HepG2 (cell line): ENCODE results near the gene DHX16. TPM values are rescaled to one million over a fixed set of nuclear protein-coding genes. Genes with fewer than 3 reads are reported as not detected.
A peak's percentile ranks its signal among the peaks of the same experiment; 100 is the strongest.

Source experiments
- KLF16 ChIP-seq, 2 experiments: sonication (generic) in 1 of 2; formaldehyde crosslinking in 1 of 2; IDR thresholded peaks; 2 replicates each; pipeline versions ENCODE4 v1.6.1 to v1.8.0; 2016 to 2023; ENCODE audit warnings: missing genetic modification reagents in 2 of 2, missing compliant biosample characterization in 1 of 2
- SAFB2 ChIP-seq: sonication (generic); formaldehyde crosslinking; IDR thresholded peaks from 2 replicates; pipeline ENCODE4 v1.5.1; 2020; ENCODE audit warnings: missing genetic modification reagents, low read depth, mild to moderate bottlenecking, borderline replicate concordance
- XRCC5 ChIP-seq: fragments of 200-400 bp; formaldehyde crosslinking; optimal IDR thresholded peaks from 2 replicates; pipeline ENCODE3; 2017; ENCODE audit warnings: mild to moderate bottlenecking, low read length
- YEATS4 ChIP-seq: sonication (generic); formaldehyde crosslinking; IDR thresholded peaks from 2 replicates; pipeline ENCODE4 v1.4.0; 2020; ENCODE audit warnings: missing genetic modification reagents, borderline replicate concordance
- ZNF234 ChIP-seq: sonication (generic); formaldehyde crosslinking; conservative IDR thresholded peaks from 2 replicates; pipeline ENCODE4 v1.5.1; 2020; ENCODE audit warnings: mild to moderate bottlenecking, missing genetic modification reagents
- ZNF556 ChIP-seq: sonication (generic); formaldehyde crosslinking; IDR thresholded peaks from 2 replicates; pipeline ENCODE4 v1.4.0; 2020; ENCODE audit warnings: mild to moderate bottlenecking, missing genetic modification reagents, borderline replicate concordance
- polyA plus RNA-seq, 8 experiments: library from polyadenylated mRNA; depleted of rRNA in 3 of 8; stranded (reverse) in 7 of 8; unstranded in 1 of 8; fragments of >200 nt; fragmentation: Illumina TruSeq in 4 of 8; extraction: Trizol in 4 of 8; gene quantifications; 2 replicates each; pipeline versions ENCODE4 v1.2.1 to v1.2.3, GENCODE V29; 2011 to 2016; ENCODE audit warnings: low read depth in 4 of 8, missing spikeins in 1 of 8, mixed read lengths in 1 of 8; ENCODE audit not compliant: insufficient read depth in 1 of 8
- total RNA-seq, 5 experiments: library from RNA; depleted of rRNA; stranded (reverse); fragments of >200 nt; fragmentation: Illumina TruSeq; extraction: Trizol; gene quantifications; 2 replicates each; pipeline ENCODE4 v1.2.3, GENCODE V29; 2016; ENCODE audit warnings: low read depth in 1 of 5
- TF ChIP-seq, protein P1 (sequence below): sonication (generic); formaldehyde crosslinking; IDR thresholded peaks from 2 replicates; pipeline ENCODE4 v1.4.0; 2020; ENCODE audit warnings: missing genetic modification reagents, borderline replicate concordance
- TF ChIP-seq, protein P2 (sequence below): sonication (generic); formaldehyde crosslinking; IDR thresholded peaks from 2 replicates; pipeline ENCODE4 v1.4.0; 2020; ENCODE audit warnings: missing genetic modification reagents, borderline replicate concordance
- TF ChIP-seq, protein P3 (sequence below): sonication (generic); formaldehyde crosslinking; IDR thresholded peaks from 2 replicates; pipeline ENCODE4 v1.5.1; 2020; ENCODE audit warnings: missing genetic modification reagents, mild to moderate bottlenecking, borderline replicate concordance

Gene DHX16
- total and polyA plus RNA-seq, 2 of the 13 experiments (the other 11 are each of a cell fraction or from before 2014, with no cell fraction given): 57.0 to 58.5 TPM

DNA sequence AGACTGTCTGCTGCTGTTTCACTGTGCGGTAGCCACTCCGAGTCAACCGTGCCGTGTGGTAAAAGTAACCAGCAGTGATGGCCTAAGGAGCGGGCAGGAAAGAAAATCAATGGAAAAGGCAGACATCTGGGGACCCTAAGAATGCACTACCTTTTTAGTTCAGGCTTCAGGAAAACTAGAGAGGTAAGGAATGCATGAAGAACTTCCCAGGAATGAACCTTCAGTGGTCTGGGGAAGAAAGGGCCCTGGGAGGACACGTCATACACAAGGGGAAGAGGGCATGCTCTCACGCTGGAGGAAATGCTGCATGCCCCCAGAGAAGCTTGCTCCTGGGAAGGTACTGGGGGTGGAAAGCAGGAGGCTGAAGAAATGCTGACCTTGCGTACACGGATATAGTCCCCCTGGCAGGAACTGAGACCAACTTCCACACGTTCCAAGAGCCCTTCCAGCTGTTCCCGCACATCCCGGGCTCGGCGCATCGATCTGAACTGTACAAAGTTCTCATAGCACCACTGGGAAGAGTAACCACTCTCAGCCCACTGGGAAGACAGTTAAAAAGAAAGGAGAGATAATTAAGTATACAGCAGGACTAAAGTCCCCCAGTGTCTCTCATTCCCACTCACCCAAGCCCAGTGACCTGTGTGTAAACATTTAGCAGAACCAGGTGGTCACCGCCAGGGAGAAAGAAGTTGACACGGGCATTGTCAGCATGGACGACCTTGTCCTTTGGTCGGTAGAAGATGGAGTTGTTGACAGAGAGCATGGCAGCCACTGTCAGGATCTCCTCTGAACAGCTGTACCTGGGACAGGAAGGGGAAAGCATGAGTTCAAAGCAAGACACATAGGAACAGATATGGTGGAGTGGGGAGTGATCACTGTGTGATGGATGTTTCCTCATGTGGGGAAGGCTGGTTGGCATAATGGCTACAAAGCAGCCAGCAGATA, 17.7 kb downstream of the DHX16 start (continued):
- TF ChIP-seq, protein P1, sequence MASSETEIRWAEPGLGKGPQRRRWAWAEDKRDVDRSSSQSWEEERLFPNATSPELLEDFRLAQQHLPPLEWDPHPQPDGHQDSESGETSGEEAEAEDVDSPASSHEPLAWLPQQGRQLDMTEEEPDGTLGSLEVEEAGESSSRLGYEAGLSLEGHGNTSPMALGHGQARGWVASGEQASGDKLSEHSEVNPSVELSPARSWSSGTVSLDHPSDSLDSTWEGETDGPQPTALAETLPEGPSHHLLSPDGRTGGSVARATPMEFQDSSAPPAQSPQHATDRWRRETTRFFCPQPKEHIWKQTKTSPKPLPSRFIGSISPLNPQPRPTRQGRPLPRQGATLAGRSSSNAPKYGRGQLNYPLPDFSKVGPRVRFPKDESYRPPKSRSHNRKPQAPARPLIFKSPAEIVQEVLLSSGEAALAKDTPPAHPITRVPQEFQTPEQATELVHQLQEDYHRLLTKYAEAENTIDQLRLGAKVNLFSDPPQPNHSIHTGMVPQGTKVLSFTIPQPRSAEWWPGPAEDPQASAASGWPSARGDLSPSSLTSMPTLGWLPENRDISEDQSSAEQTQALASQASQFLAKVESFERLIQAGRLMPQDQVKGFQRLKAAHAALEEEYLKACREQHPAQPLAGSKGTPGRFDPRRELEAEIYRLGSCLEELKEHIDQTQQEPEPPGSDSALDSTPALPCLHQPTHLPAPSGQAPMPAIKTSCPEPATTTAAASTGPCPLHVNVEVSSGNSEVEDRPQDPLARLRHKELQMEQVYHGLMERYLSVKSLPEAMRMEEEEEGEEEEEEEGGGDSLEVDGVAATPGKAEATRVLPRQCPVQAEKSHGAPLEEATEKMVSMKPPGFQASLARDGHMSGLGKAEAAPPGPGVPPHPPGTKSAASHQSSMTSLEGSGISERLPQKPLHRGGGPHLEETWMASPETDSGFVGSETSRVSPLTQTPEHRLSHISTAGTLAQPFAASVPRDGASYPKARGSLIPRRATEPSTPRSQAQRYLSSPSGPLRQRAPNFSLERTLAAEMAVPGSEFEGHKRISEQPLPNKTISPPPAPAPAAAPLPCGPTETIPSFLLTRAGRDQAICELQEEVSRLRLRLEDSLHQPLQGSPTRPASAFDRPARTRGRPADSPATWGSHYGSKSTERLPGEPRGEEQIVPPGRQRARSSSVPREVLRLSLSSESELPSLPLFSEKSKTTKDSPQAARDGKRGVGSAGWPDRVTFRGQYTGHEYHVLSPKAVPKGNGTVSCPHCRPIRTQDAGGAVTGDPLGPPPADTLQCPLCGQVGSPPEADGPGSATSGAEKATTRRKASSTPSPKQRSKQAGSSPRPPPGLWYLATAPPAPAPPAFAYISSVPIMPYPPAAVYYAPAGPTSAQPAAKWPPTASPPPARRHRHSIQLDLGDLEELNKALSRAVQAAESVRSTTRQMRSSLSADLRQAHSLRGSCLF (CRISPR knock-in tag): no peak
- TF ChIP-seq SAFB2 (CRISPR knock-in tag) (no peak; the same call in 1 of the 2 replicates), ZNF556 (CRISPR knock-in tag) (peak; percentile 79; the same call in 1 of the 2 replicates), YEATS4 (CRISPR knock-in tag) (peak; percentile 87), KLF16 (CRISPR knock-in tag; IDR thresholded peaks at IDR 0.05) (peak in 1 of 2 experiments; percentile 88; a peak in 1 of 4 replicates), ZNF234 (no peak), XRCC5 (peak; percentile 31)
- TF ChIP-seq, protein P2, sequence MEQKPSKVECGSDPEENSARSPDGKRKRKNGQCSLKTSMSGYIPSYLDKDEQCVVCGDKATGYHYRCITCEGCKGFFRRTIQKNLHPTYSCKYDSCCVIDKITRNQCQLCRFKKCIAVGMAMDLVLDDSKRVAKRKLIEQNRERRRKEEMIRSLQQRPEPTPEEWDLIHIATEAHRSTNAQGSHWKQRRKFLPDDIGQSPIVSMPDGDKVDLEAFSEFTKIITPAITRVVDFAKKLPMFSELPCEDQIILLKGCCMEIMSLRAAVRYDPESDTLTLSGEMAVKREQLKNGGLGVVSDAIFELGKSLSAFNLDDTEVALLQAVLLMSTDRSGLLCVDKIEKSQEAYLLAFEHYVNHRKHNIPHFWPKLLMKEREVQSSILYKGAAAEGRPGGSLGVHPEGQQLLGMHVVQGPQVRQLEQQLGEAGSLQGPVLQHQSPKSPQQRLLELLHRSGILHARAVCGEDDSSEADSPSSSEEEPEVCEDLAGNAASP (CRISPR knock-in tag): peak; percentile 85
- TF ChIP-seq, protein P3, sequence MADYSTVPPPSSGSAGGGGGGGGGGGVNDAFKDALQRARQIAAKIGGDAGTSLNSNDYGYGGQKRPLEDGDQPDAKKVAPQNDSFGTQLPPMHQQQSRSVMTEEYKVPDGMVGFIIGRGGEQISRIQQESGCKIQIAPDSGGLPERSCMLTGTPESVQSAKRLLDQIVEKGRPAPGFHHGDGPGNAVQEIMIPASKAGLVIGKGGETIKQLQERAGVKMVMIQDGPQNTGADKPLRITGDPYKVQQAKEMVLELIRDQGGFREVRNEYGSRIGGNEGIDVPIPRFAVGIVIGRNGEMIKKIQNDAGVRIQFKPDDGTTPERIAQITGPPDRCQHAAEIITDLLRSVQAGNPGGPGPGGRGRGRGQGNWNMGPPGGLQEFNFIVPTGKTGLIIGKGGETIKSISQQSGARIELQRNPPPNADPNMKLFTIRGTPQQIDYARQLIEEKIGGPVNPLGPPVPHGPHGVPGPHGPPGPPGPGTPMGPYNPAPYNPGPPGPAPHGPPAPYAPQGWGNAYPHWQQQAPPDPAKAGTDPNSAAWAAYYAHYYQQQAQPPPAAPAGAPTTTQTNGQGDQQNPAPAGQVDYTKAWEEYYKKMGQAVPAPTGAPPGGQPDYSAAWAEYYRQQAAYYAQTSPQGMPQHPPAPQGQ (CRISPR knock-in tag): peak; percentile 90; the same call in 1 of the 2 replicates
